Ramos (cell line): ENCODE results near the gene IGFN1.

Experiments
- in situ Hi-C: fragments of 300-500 bp; cut with MboI; formaldehyde crosslinking; loops from one replicate; pipeline ENCODE4 v1.14.3; 2022; ENCODE audit warnings: low sequenced_read_pairs; ENCODE audit not compliant: unreplicated experiment

The IGFN1 gene

GRCh38 chr1:201261771-201262547 is 71.3 kb downstream of the IGFN1 start:
- in situ Hi-C loops, result no loop called here

GRCh38 chr1:201262963-201263608 is 72.5 kb downstream of the IGFN1 start:
- in situ Hi-C loops, result no loop called here

DNA sequence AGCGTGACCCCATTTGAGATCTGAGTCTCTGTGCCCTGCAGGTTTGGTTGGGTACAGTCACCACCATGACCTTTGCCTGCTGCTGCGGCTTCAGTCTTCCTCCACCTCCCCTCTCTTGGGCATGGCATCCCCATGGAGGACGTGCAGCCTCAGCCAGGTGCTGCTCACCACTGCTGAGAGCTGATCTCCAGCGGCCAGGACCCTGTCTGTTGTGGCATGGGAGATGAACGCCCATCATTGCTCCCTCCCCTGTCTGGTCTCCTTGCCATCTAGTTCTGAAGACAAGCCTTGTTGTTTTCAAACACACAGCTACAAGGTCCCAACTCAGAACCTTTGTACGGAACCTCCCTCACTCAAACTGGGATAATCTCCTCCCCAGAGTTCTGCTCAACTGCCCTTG is 73.4 kb downstream of the IGFN1 start:
- in situ Hi-C loops, result no loop called here

DNA sequence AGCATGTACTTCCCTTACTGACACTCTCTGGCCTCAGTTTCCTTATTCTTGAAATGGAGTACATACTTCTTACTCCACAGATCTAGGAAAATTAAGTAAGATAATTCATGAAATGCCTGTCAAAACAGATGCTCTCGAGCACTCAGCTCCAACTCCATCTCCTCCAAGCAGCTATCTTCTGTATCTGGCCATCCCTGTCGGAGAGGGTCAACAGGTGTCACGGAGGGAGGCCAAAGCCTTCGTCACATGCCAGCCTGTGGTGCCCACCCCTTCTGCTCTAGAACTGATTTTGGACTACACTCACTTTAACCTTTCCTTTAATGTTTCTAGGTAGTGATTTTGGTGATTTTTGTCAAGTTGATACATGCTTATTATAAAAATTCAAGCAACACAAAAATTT is 73.9 kb downstream of the IGFN1 start:
- in situ Hi-C loops, result no loop called here

GRCh38 chr1:201265756-201266155 is 75.1 kb downstream of the IGFN1 start:
- in situ Hi-C loops, result no loop called here

DNA sequence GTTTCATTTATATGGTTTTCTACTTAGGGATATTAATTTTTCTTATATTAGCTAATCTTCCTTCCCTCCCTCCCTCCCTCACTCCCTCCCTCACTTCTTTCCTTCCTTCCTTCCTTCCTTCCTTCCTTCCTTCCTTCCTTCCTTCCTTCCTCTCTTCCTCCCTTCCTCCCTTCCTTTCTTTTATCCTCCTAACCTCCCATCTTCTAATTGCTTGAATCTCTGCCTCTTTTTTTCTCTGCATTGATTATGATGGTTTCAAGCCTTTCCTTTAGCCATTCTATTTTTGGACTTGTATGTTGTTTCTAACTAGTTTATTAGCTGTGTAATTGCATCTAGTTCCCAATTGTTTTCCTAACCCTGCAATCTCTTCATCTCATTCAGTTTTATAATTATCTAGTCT is 75.7 kb downstream of the IGFN1 start:
- in situ Hi-C loops, result no loop called here

- in situ Hi-C loops, result no loop called here
Observed at GRCh38 chr1:201266774-201267173, 76.2 kb downstream of the IGFN1 start.

GRCh38 chr1:201267481-201268229 is 77.0 kb downstream of the IGFN1 start:
- in situ Hi-C loops, result no loop called here

DNA sequence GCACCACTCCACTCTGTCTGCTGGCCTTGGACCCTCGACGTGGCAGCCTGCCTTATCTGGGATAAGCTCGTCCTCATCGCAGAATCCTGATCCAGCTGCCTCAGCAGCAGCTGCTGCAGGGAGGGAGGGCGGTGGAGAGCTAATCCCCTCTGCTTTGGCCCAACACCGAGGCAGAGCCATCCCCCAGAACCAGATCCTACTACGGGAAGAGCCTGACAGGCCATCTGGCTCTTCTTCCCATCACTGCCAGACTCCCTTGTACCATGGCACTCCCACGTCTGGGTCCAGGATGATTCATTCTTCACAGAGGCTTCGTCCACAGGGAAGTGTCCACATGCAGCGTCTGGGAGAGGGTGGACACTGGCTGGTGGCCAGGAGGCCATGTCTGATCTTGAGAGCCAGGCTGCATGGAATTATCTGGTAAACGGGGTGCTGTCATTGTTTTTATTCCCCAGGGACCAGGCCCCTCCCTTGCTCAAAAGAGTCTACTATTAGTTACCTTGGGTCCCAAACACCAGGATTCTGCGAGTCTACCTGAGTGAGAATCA is 78.1 kb downstream of the IGFN1 start:
- in situ Hi-C loops, result no loop called here

GRCh38 chr1:201269281-201269680 is 78.7 kb downstream of the IGFN1 start:
- in situ Hi-C loops, result no loop called here

DNA sequence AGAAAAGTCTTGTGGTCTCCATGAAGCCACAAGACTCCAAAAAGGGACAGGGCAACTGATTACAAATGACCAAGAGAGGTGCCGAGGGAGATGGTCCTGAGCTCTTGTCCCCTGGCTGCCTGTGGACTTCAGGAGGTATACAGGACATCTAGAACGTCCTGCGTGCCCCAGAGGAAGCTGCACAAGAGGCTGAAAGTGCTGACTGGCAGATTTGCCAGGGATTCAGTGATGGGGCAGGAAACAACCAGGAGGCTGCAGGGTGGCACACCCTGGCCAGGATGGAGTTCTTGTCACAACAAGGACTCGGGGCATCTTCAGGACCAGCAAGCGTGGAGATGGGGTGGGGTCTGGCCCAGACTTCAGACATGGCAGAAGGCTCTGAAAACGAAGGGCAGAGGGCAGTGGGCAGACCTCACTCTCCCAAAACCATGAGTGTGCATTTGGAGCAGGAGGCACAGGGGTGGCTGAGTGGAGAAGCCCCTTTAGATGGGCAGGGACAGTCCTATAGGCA is 79.3 kb downstream of the IGFN1 start:
- in situ Hi-C loops, result no loop called here

- in situ Hi-C loops, result no loop called here
Observed at GRCh38 chr1:201270616-201271390, 80.2 kb downstream of the IGFN1 start.

DNA sequence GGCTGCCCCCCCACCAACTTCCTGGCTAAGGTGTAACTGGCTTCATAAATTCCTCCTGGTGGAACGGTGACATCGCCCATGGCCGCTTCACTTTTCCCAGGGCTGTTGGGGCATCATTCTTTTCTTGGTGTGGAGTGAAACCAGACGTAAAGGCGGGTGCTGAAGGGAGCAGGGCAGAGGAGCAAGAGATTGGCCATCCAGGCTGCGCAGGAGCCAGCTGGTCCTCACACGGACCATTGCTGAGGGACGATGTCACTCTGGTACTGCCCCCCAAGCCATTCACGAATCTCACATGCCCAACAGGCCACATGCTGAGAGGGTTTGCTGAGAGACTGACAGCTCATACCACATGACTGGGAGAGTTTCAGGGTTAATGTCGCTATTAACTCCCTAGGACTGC is 82.2 kb downstream of the IGFN1 start:
- in situ Hi-C loops, result no loop called here

DNA sequence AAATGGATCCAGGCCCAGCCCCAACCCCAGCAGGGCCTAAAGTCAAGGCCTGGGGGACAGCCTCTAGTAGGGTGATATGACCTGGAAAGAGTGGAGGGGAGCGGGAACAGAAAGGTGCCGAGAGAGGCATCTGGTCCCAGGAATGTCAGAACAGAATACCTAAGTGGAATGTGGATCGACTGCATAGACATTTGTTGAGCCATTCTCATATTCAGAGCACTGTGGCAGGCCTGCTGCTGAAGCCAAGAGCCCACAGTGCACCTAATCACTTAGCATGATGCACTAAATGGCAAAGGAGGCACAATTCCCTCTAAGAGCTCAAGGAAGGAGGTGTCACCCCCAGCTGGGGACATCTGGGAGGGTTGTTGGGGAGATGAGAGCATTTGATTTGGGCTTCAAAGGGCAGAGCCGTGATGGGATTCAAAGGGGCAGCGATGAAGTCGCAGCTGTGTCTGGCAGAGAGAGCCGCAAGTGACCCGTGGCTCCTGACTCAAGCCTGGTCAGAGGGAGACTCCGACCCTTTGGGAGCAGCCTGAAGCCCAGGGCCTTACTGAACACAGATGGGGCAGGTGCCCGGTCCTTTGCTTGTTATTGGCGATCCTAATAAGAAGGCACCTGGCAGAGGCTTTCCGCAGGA is 84.1 kb downstream of the IGFN1 start:
- in situ Hi-C loops, result no loop called here

GRCh38 chr1:201275253-201275666 is 84.6 kb downstream of the IGFN1 start:
- in situ Hi-C loops, result no loop called here

DNA sequence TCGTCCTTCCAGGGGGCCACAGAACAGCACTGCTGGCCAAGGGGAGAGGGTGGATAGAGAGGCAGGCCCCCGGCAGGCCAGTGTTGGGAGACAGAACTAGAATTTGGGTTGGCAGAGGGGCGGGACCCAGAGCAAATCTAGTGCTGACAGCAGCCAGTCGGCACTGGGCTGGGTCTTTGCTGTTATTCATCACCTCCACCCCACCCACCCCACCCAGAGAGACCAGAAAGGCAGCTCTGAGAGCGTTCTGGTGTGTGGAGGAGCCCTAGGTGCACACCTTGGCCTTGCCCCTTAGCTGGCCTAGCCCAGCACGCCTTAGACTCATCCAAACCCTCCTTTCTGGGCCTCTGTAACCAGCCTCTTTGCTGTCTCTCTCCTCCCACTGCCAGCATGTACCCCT is 86.3 kb downstream of the IGFN1 start:
- in situ Hi-C loops, result no loop called here

DNA sequence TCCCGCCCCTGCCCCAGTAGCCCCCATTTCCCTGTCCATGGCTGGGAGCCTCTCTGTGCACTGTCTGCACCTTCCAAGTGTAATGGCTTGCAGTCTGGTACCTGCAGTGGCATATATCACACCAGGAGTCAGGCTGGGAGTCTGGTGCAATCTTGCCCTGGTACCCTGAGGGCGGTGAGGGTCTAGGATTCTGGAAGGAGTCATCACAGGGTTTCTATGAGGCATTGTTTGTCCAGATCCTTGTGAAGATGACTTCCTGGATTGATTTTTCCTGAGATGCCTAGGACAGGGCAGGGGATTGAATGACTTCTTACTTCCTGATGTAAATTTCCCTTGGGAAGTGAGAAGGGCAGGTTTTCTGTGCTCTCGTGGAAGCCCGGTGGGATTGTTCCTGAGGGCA is 86.8 kb downstream of the IGFN1 start:
- in situ Hi-C loops, result no loop called here
